H1 (cell line): ENCODE data around the gene SMYD3. TPM values are rescaled to one million over a fixed set of nuclear protein-coding genes. Genes with fewer than 3 reads are reported as not detected.

Source experiments
- CTCF ChIA-PET: fragments of 300-600 bp; sonication (Branson Sonifier 250); formaldehyde crosslinking; loops from one replicate; lab custom pipeline; 2021; ENCODE audit not compliant: partially characterized antibody; lab: Charles Lee
- POLR2A ChIA-PET: fragments of 300-600 bp; sonication (Branson Sonifier 250); formaldehyde crosslinking; loops from one replicate; lab custom pipeline; 2021; ENCODE audit warnings: inconsistent platforms; ENCODE audit not compliant: partially characterized antibody; lab: Charles Lee
- DNase-seq, 2 experiments: peaks; one replicate each; pipeline versions ENCODE4 v3.0.0 to v3.0.0-alpha.2; 2010 to 2022; ENCODE audit warnings: low spot score in 2 of 2, low read depth in 1 of 2, mixed read lengths in 1 of 2
- FAIRE-seq: peaks from 2 replicates; lab custom pipeline; 2011; peaks lifted over from hg19 to GRCh38; lab: Jason Lieb, UNC
- H2AFZ ChIP-seq: 2 replicates; pipeline ENCODE4 v1.8.1; 2012; ENCODE audit warnings: low read length, inconsistent platforms
- H2AK5ac ChIP-seq: 2 replicates; pipeline ENCODE4 v1.6.1; 2013; ENCODE audit warnings: low read depth, low read length
- H2BK120ac ChIP-seq: replicated peaks from 2 replicates; pipeline ENCODE3; 2013; ENCODE audit warnings: low read depth, low read length, inconsistent platforms
- H2BK12ac ChIP-seq: 2 replicates; pipeline ENCODE4 v1.6.1; 2013; ENCODE audit warnings: low read depth, low read length
- H2BK15ac ChIP-seq: 2 replicates; pipeline ENCODE4 v1.6.1; 2013; ENCODE audit warnings: low read length
- H2BK20ac ChIP-seq: 2 replicates; pipeline ENCODE4 v1.6.1; 2013; ENCODE audit warnings: low read length
- H2BK5ac ChIP-seq: 2 replicates; pipeline ENCODE4 v1.6.1; 2013; ENCODE audit warnings: low read depth, low read length
- H3K14ac ChIP-seq: 2 replicates; pipeline ENCODE4 v1.6.1; 2013; ENCODE audit warnings: inconsistent platforms; ENCODE audit not compliant: insufficient read length
- H3K18ac ChIP-seq: 2 replicates; pipeline ENCODE4 v1.6.1; 2013; ENCODE audit warnings: low read length; ENCODE audit errors: extremely low read depth
- H3K23ac ChIP-seq: 2 replicates; pipeline ENCODE4 v1.6.1; 2013; ENCODE audit warnings: inconsistent platforms; ENCODE audit not compliant: insufficient read length
- H3K23me2 ChIP-seq: 2 replicates; pipeline ENCODE4 v1.6.1; 2013; ENCODE audit warnings: low read depth, low read length
- H3K27ac ChIP-seq: 2 replicates; pipeline ENCODE4 v1.6.1; 2011; ENCODE audit warnings: low read depth, low read length, inconsistent platforms
- H3K27me3 ChIP-seq, 4 experiments: replicated peaks in 1 of 4; 1 replicate in 1 of 4; 2 replicates in 3 of 4; pipeline versions ENCODE4 v1.6.1 to v1.8.1; 2011 to 2013; ENCODE audit warnings: low read length in 3 of 4, mild to moderate bottlenecking in 3 of 4, inconsistent platforms in 2 of 4, mixed read lengths in 2 of 4, moderate library complexity in 1 of 4; ENCODE audit not compliant: control insufficient read depth in 3 of 4, insufficient read depth in 3 of 4; ENCODE audit errors: extremely low read depth in 1 of 4
- H3K36me3 ChIP-seq, 4 experiments: 2 replicates each; pipeline versions ENCODE4 v1.6.1 to v1.8.1; 2011 to 2013; ENCODE audit warnings: mild to moderate bottlenecking in 4 of 4, low read length in 3 of 4, moderate library complexity in 2 of 4, control low read depth in 1 of 4, inconsistent platforms in 1 of 4; ENCODE audit not compliant: insufficient read depth in 4 of 4, control insufficient read depth in 2 of 4
- H3K4ac ChIP-seq: replicated peaks from 2 replicates; pipeline ENCODE3; 2013; ENCODE audit warnings: low read length, low read depth, mixed read lengths, inconsistent platforms; ENCODE audit not compliant: insufficient read length
- H3K4me1 ChIP-seq, 4 experiments: replicated peaks in 1 of 4; 1 replicate in 1 of 4; 2 replicates in 3 of 4; pipeline versions ENCODE4 v1.6.1 to v1.8.1; 2011 to 2013; ENCODE audit warnings: low read length in 3 of 4, inconsistent platforms in 2 of 4, mixed read lengths in 1 of 4; ENCODE audit not compliant: insufficient read depth in 4 of 4, control insufficient read depth in 3 of 4
- H3K4me2 ChIP-seq, 2 experiments: 2 replicates each; pipeline versions ENCODE4 v1.6.1 to v1.8.1; 2011 to 2013; ENCODE audit warnings: low read depth in 2 of 2, low read length in 2 of 2, control low read depth in 1 of 2, inconsistent platforms in 1 of 2, mild to moderate bottlenecking in 1 of 2; ENCODE audit not compliant: insufficient read depth in 1 of 2
- H3K4me3 ChIP-seq, 4 experiments: fragments of 200-600, 300-600 bp in 1 of 4; sonication (generic), shearing (Covaris generic), sonication (Bioruptor Twin) in 1 of 4; 2 replicates each; pipeline versions ENCODE4 v1.5.1 to v1.8.1; 2011 to 2016; ENCODE audit warnings: low read length in 4 of 4, low read depth in 3 of 4, control low read depth in 2 of 4, inconsistent platforms in 2 of 4, mild to moderate bottlenecking in 2 of 4, mixed read lengths in 1 of 4, moderate library complexity in 1 of 4; ENCODE audit not compliant: insufficient read depth in 2 of 4; ENCODE audit errors: extremely low read depth in 1 of 4
- H3K56ac ChIP-seq: replicated peaks from 2 replicates; pipeline ENCODE3; 2013; ENCODE audit warnings: low read depth, mild to moderate bottlenecking, mixed read lengths, low read length, inconsistent platforms; ENCODE audit not compliant: insufficient read length
- H3K79me1 ChIP-seq: 2 replicates; pipeline ENCODE4 v1.6.1; 2013; ENCODE audit warnings: low read depth, low read length, control low read depth
- H3K79me2 ChIP-seq, 2 experiments: 2 replicates each; pipeline versions ENCODE4 v1.6.1 to v1.8.1; 2012 to 2013; ENCODE audit warnings: low read length in 2 of 2, mild to moderate bottlenecking in 2 of 2, inconsistent platforms in 1 of 2; ENCODE audit not compliant: insufficient read depth in 2 of 2, control insufficient read depth in 1 of 2
- H3K9ac ChIP-seq, 4 experiments: replicated peaks in 1 of 4; 1 replicate in 1 of 4; 2 replicates in 3 of 4; pipeline versions ENCODE4 v1.6.1 to v1.8.1; 2011 to 2013; ENCODE audit warnings: low read depth in 3 of 4, low read length in 3 of 4, control low read depth in 2 of 4, mild to moderate bottlenecking in 2 of 4, moderate library complexity in 2 of 4, inconsistent platforms in 1 of 4; ENCODE audit errors: extremely low read depth in 1 of 4
- H3K9me3 ChIP-seq, 2 experiments: 2 replicates each; pipeline versions ENCODE4 v1.6.1 to v1.8.1; 2012 to 2013; ENCODE audit warnings: mild to moderate bottlenecking in 2 of 2, moderate library complexity in 2 of 2, control low read depth in 1 of 2, inconsistent platforms in 1 of 2, low read depth in 1 of 2, low read length in 1 of 2, mixed read lengths in 1 of 2; ENCODE audit not compliant: insufficient read depth in 2 of 2
- H4K20me1 ChIP-seq, 2 experiments: replicated peaks in 1 of 2; 2 replicates each; pipeline versions ENCODE3 to v1.8.1; 2011 to 2013; ENCODE audit warnings: inconsistent platforms in 2 of 2, low read length in 2 of 2, mild to moderate bottlenecking in 1 of 2; ENCODE audit not compliant: insufficient read depth in 2 of 2, control insufficient read depth in 1 of 2
- H4K5ac ChIP-seq: 2 replicates; pipeline ENCODE4 v1.6.1; 2013; ENCODE audit warnings: low read length, low read depth, mixed read lengths, inconsistent platforms; ENCODE audit not compliant: insufficient read length
- H4K8ac ChIP-seq: 2 replicates; pipeline ENCODE4 v1.8.0; 2013; ENCODE audit warnings: mild to moderate bottlenecking, moderate library complexity, low read length, inconsistent platforms; ENCODE audit not compliant: insufficient read depth; ENCODE audit errors: extremely low read depth
- H4K91ac ChIP-seq: replicated peaks from 2 replicates; pipeline ENCODE3; 2013; ENCODE audit warnings: low read length, mixed read lengths, inconsistent platforms; ENCODE audit not compliant: insufficient read length
- CTBP2 ChIP-seq: IDR thresholded peaks from 2 replicates; pipeline ENCODE4 v1.7.0; 2011; ENCODE audit warnings: borderline replicate concordance, mild to moderate bottlenecking, moderate library complexity, mixed read lengths, low read length; ENCODE audit not compliant: insufficient read depth, insufficient read length
- JUN ChIP-seq: IDR thresholded peaks from 2 replicates; pipeline ENCODE4 v1.6.1; 2011; ENCODE audit warnings: low read depth, mild to moderate bottlenecking, improper control_type of control experiment, low read length
- MAFK ChIP-seq: IDR thresholded peaks from 2 replicates; pipeline ENCODE4 v1.6.1; 2012; ENCODE audit warnings: low read depth, mild to moderate bottlenecking, improper control_type of control experiment, low read length
- NANOG ChIP-seq: IDR thresholded peaks from 2 replicates; pipeline ENCODE4 v1.6.1; 2011; ENCODE audit warnings: low read length, low read depth, mild to moderate bottlenecking, inconsistent platforms; ENCODE audit not compliant: insufficient read depth, poor library complexity, severe bottlenecking
- PHF8 ChIP-seq: fragments of 200-600 bp; sonication (generic); conservative IDR thresholded peaks from 2 replicates; pipeline ENCODE4 v1.7.1; 2012; ENCODE audit warnings: low read depth, mild to moderate bottlenecking, inconsistent platforms, low read length, moderate library complexity
- POU5F1 ChIP-seq: IDR thresholded peaks from 2 replicates; pipeline ENCODE4 v1.6.1; 2011; ENCODE audit warnings: low read depth, mild to moderate bottlenecking, low read length, moderate library complexity
- RFX5 ChIP-seq: IDR thresholded peaks from 2 replicates; pipeline ENCODE4 v1.6.1; 2011; ENCODE audit warnings: low read depth, low read length, improper control_type of control experiment, borderline replicate concordance
- ZNF274 ChIP-seq: IDR thresholded peaks from 2 replicates; pipeline ENCODE4 v1.7.0; 2012; ENCODE audit warnings: low read length, borderline replicate concordance; ENCODE audit errors: extremely low read depth
- WGBS, 2 experiments: shearing (Covaris generic) in 1 of 2; methylation state at CpG; one replicate each; pipeline versions ENCODE4 v1.1.6 to v1.1.7; 2013 to 2015; ENCODE audit warnings: low lambda C conversion rate in 2 of 2, mixed read lengths in 2 of 2, inconsistent platforms in 1 of 2, low coverage in 1 of 2, missing lambda C conversion rate in 1 of 2; ENCODE audit not compliant: insufficient replicate concordance in 2 of 2, insufficient coverage in 1 of 2, insufficient read length in 1 of 2; ENCODE audit errors: extremely low coverage in 1 of 2, missing lambda C conversion rate in 1 of 2; 5-methylcytosine and 5-hydroxymethylcytosine counted together
- polyA plus RNA-seq, 7 experiments: library from polyadenylated mRNA; depleted of rRNA in 3 of 7; stranded (reverse) in 5 of 7; unstranded in 2 of 7; fragments of >200 nt in 5 of 7; fragments of 200-250 nt in 2 of 7; gene quantifications; 1 replicate in 5 of 7; 2 replicates in 1 of 7; 4 replicates in 1 of 7; pipeline versions ENCODE4 v1.2.1 to v1.2.3, GENCODE V29; 2011 to 2013; ENCODE audit warnings: missing spikeins in 2 of 7, mixed read lengths in 2 of 7
- total RNA-seq: library from RNA; stranded (reverse); fragmentation: NEBNext Ultra II Directional; extraction: Animal tissue kit (Norgen Biotek cat#: 25700); gene quantifications from 2 replicates; pipeline ENCODE4 v1.2.1, GENCODE V29; 2021

SMYD3 gene
- total and polyA plus RNA-seq, 2 of the 8 experiments (the other 6 are each of a cell fraction or from before 2014, with no cell fraction given): 17.3 to 25.4 TPM

DNA sequence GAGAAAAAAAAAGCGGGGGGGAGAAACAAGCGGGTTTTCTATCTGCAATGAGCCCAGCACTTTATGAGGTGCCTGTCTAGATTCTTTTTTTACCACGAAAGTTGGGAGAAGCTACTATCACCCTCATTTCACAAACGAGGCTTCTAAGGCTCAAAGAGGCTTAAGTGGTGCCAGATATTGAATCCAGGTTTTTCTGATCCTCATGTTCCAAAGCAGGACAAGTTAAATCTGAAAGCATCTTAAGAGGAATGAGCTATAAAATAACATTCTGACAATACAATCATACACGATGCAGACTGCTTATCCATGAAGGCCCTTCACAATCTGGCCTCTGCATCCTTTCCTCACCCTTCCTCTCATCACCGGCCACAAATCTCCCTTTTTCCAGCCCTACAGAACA lies 549.1 kb downstream of the SMYD3 start:
- no peaks in the 10 kb centered on the region for H3K36me3 ChIP-seq
- FAIRE-seq: no peak

More for the DNA sequence above, 549.1 kb downstream of the SMYD3 start:
- CTCF ChIA-PET: interaction anchor here (0.6 to 1.8 kb wide), 3 partner anchors 70 to 233 kb away, joined by 3 to 8 read pairs (median 3); no protein-coding TSS in a partner anchor
- H3K23me2 ChIP-seq: no peaks in the 10 kb centered on the region
- no peaks in the 10 kb centered on the region for H3K79me1 ChIP-seq
- H3K18ac ChIP-seq: no peak overlapping the region
- H4K8ac ChIP-seq: no peak overlapping the region
- no peak overlapping the region for H4K5ac ChIP-seq
- H3K27me3 ChIP-seq: no peaks in the 10 kb centered on the region
- no peak overlapping the region for H3K4me3 ChIP-seq
- H2BK15ac ChIP-seq: no peak overlapping the region
- H2BK12ac ChIP-seq: no peak overlapping the region
- H3K9ac ChIP-seq: no peak overlapping the region
- no peak overlapping the region for H3K27ac ChIP-seq
- TF ChIP-seq PHF8: no peak
- TF ChIP-seq RFX5: no peak
- TF ChIP-seq CTBP2: no peak
- no peak for TF ChIP-seq JUN
- TF ChIP-seq POU5F1: no peak
- TF ChIP-seq NANOG: no peak
- TF ChIP-seq ZNF274: no peak
- TF ChIP-seq MAFK: no peak
- TF ChIP-seq, all 59 proteins: peak for 0
- DNase-seq: no peak
- Histone ChIP-seq H3K79me2 (no peaks in the 10 kb centered on the region), H3K4ac (no peak overlapping the region), H2BK120ac (no peak overlapping the region), H2BK5ac (no peak overlapping the region), H3K9me3 (no peaks in the 10 kb centered on the region), H2AFZ (no peak overlapping the region), H2AK5ac (no peak overlapping the region), H3K56ac (no peak overlapping the region), H4K20me1 (no peaks in the 10 kb centered on the region), H3K4me1 (no peaks in the 10 kb centered on the region), H4K91ac (no peak overlapping the region), H3K4me2 (no peak overlapping the region), H3K14ac (no peak overlapping the region), H3K23ac (no peak overlapping the region), H2BK20ac (no peak overlapping the region)
- POLR2A ChIA-PET: no interaction called here
- 72% methylated on average over 6 of the region's 6 CpGs; no CpG with 5 or more reads in 1 of the 2 experiments for WGBS, 2 experiments
